ENCODE data around the gene CC2D2A. TPM values are rescaled to one million over a fixed set of nuclear protein-coding genes. Genes with fewer than 3 reads are reported as not detected.

The CC2D2A gene
- total and polyA plus RNA-seq, 10 of the 15 experiments (the other 5 are each of a cell fraction or from before 2014, with no cell fraction given), result 0.04 to 1.1 (median 0.26) TPM

GRCh38 chr4:15479913-15480185, 10.2 kb downstream of the CC2D2A start:
- POLR2A ChIA-PET, result interaction anchor here (0.6 kb wide), 1 partner anchor 43 kb away, joined by 3 read pairs; no protein-coding TSS in a partner anchor
- TF ChIP-seq NRF1 (conservative IDR thresholded peaks at IDR 0.05; ENCODE audit: low read depth, low read length), result no peak
- no peak for TF ChIP-seq CTCF (IDR thresholded peaks at IDR 0.05 in 2 of 3, conservative IDR thresholded peaks at IDR 0.05 in 1 of 3; ENCODE audit: control insufficient read depth in 2 of 3, extremely low read depth in 1 of 3, insufficient read depth in 1 of 3, low read depth in 3 of 3, low read length in 3 of 3)
- TF ChIP-seq HSF1 (IDR thresholded peaks at IDR 0.05; ENCODE audit: low read depth, low read length), result no peak
- TF ChIP-seq TAF1 (IDR thresholded peaks at IDR 0.05; ENCODE audit: borderline replicate concordance, low read depth, low read length), result no peak
- TF ChIP-seq IKZF1 (conservative IDR thresholded peaks at IDR 0.05), result no peak
- no peak for TF ChIP-seq NR2C2 (IDR thresholded peaks at IDR 0.05; ENCODE audit: borderline replicate concordance, control insufficient read depth, insufficient read length, low read depth)
- TF ChIP-seq CBX5 (IDR thresholded peaks at IDR 0.05; ENCODE audit: low read depth), result no peak
- no peaks in the 10 kb centered on the region for H4K20me1 ChIP-seq (ENCODE audit: control insufficient read depth, insufficient read depth)
- SMC1A ChIA-PET (ENCODE audit: uncharacterized antibody, unreplicated experiment), result interaction anchor here (0.8 to 2.1 kb wide), 13 partner anchors 10 to 476 kb away, joined by 3 to 13 read pairs (median 5); partner anchors contain the start of gene CC2D2A
- 19% methylated on average over 3 of the region's 3 CpGs for WGBS (ENCODE audit: insufficient coverage, insufficient replicate concordance, low lambda C conversion rate, missing lambda C conversion rate)
- H3K4me1 ChIP-seq (ENCODE audit: control insufficient read depth, insufficient read depth, low read length), result no peaks in the 10 kb centered on the region
- no peak for FAIRE-seq
- H2AFZ ChIP-seq (ENCODE audit: control insufficient read depth, low read depth, low read length), result no peak overlapping the region
- H3K9ac ChIP-seq (ENCODE audit: control insufficient read depth, insufficient read depth, low read length), result no peak overlapping the region
- no TSS peak for BruUV-seq (replicated peaks)
- RAD21 ChIA-PET (ENCODE audit: unreplicated experiment), result interaction anchor here (0.8 to 2.2 kb wide), 6 partner anchors 9 to 521 kb away, joined by 3 to 16 read pairs (median 10); partner anchors contain the start of gene CC2D2A
- no peak overlapping the region for H3K27ac ChIP-seq (ENCODE audit: control insufficient read depth, insufficient read depth)
- H3K9me3 ChIP-seq (replicated peaks; ENCODE audit: control insufficient read depth, insufficient read depth, low read length), result no peaks in the 10 kb centered on the region
- H3K4me2 ChIP-seq (ENCODE audit: control insufficient read depth, insufficient read depth), result no peak overlapping the region
- in situ Hi-C loops (cut with MboI), result no loop called here
- H3K79me2 ChIP-seq (ENCODE audit: control insufficient read depth, insufficient read depth, low read length), result no peaks in the 10 kb centered on the region
- DNase-seq (ENCODE audit: low read depth, low spot score), result no peak
- no peak for ATAC-seq
- intact Hi-C loops (cut with micrococcal nuclease; ENCODE audit: unreplicated experiment), result loop anchor here (1.0 to 5.0 kb wide), 6 partner anchors 170 to 522 kb away; no protein-coding TSS in a partner anchor
- no peaks in the 10 kb centered on the region for H3K27me3 ChIP-seq (replicated peaks in 1 of 2; ENCODE audit: control insufficient read depth in 2 of 2, insufficient read depth in 2 of 2, low read length in 1 of 2)
- CTCF ChIA-PET, result interaction anchor here (0.5 to 3.2 kb wide), 23 partner anchors 9 to 1074 kb away, joined by 3 to 37 read pairs (median 4); partner anchors contain the start of gene CC2D2A
- H3K36me3 ChIP-seq (ENCODE audit: control insufficient read depth in 2 of 2, insufficient read depth in 2 of 2, low read length in 1 of 2), result no peaks in the 10 kb centered on the region
- H3K4me3 ChIP-seq, result no peak overlapping the region

Data from GM12878 (cell line).